ENCODE data around the gene LRRC32.

The LRRC32 gene

GRCh38 chr11:76654298-76654851, 16.2 kb downstream of the LRRC32 start:
- no peaks in the 10 kb centered on the region for H3F3A ChIP-seq (ENCODE audit: insufficient read depth)
- H3K36me3 ChIP-seq (ENCODE audit: low read length): no peaks in the 10 kb centered on the region
- no peak overlapping the region for H3K4me2 ChIP-seq (ENCODE audit: low read depth, low read length, poor library complexity, severe bottlenecking)
- no peaks in the 10 kb centered on the region for H3K79me2 ChIP-seq (ENCODE audit: insufficient read depth, low read length)
- H3K9me3 ChIP-seq (ENCODE audit: insufficient read depth, low read length): no peaks in the 10 kb centered on the region
- H3K27me3 ChIP-seq (ENCODE audit: low read length): no peaks in the 10 kb centered on the region
- no peak overlapping the region for H3K4me3 ChIP-seq (ENCODE audit: insufficient read depth, low read length, poor library complexity, severe bottlenecking)
- H4K20me1 ChIP-seq (ENCODE audit: low read depth, low read length): no peaks in the 10 kb centered on the region
- no peak for TF ChIP-seq CTCF (IDR thresholded peaks at IDR 0.05; ENCODE audit: insufficient read depth, low read length, poor library complexity, severe bottlenecking)
- TF ChIP-seq EZH2phosphoT487 (conservative IDR thresholded peaks at IDR 0.05; ENCODE audit: low read length): no peak
- H3K27ac ChIP-seq (ENCODE audit: low read depth, low read length): no peak overlapping the region
- H2AFZ ChIP-seq (ENCODE audit: low read depth, low read length, severe bottlenecking): no peak overlapping the region
- H3K9ac ChIP-seq (ENCODE audit: low read length): no peak overlapping the region
- no peaks in the 10 kb centered on the region for H3K9me2 ChIP-seq (replicated peaks; ENCODE audit: insufficient read depth, low read length)

GRCh38 chr11:76653674-76654284, 16.8 kb downstream of the LRRC32 start:
- Histone ChIP-seq H4K20me1 (ENCODE audit: low read depth, low read length) (no peaks in the 10 kb centered on the region), H3K9me3 (ENCODE audit: insufficient read depth, low read length) (no peaks in the 10 kb centered on the region), H3K4me2 (ENCODE audit: low read depth, low read length, poor library complexity, severe bottlenecking) (no peak overlapping the region), H2AFZ (ENCODE audit: low read depth, low read length, severe bottlenecking) (no peak overlapping the region), H3F3A (ENCODE audit: insufficient read depth) (no peaks in the 10 kb centered on the region), H3K9ac (ENCODE audit: low read length) (no peak overlapping the region), H3K27me3 (ENCODE audit: low read length) (no peaks in the 10 kb centered on the region), H3K36me3 (ENCODE audit: low read length) (no peaks in the 10 kb centered on the region), H3K4me3 (ENCODE audit: insufficient read depth, low read length, poor library complexity, severe bottlenecking) (no peak overlapping the region), H3K9me2 (replicated peaks; ENCODE audit: insufficient read depth, low read length) (no peaks in the 10 kb centered on the region), H3K79me2 (ENCODE audit: insufficient read depth, low read length) (no peaks in the 10 kb centered on the region), H3K27ac (ENCODE audit: low read depth, low read length) (no peak overlapping the region)
- no peak for TF ChIP-seq EZH2phosphoT487 (conservative IDR thresholded peaks at IDR 0.05; ENCODE audit: low read length)
- no peak for TF ChIP-seq CTCF (IDR thresholded peaks at IDR 0.05; ENCODE audit: insufficient read depth, low read length, poor library complexity, severe bottlenecking)

GRCh38 chr11:76653012-76653673, 17.4 kb downstream of the LRRC32 start:
- no peaks in the 10 kb centered on the region for H3K79me2 ChIP-seq (ENCODE audit: insufficient read depth, low read length)
- no peak overlapping the region for H3K4me2 ChIP-seq (ENCODE audit: low read depth, low read length, poor library complexity, severe bottlenecking)
- H3K36me3 ChIP-seq (ENCODE audit: low read length): no peaks in the 10 kb centered on the region
- H3K9me2 ChIP-seq (replicated peaks; ENCODE audit: insufficient read depth, low read length): no peaks in the 10 kb centered on the region
- TF ChIP-seq CTCF (IDR thresholded peaks at IDR 0.05; ENCODE audit: insufficient read depth, low read length, poor library complexity, severe bottlenecking) (no peak), EZH2phosphoT487 (conservative IDR thresholded peaks at IDR 0.05; ENCODE audit: low read length) (no peak)
- no peaks in the 10 kb centered on the region for H4K20me1 ChIP-seq (ENCODE audit: low read depth, low read length)
- no peaks in the 10 kb centered on the region for H3K27me3 ChIP-seq (ENCODE audit: low read length)
- no peaks in the 10 kb centered on the region for H3K9me3 ChIP-seq (ENCODE audit: insufficient read depth, low read length)
- no peak overlapping the region for H2AFZ ChIP-seq (ENCODE audit: low read depth, low read length, severe bottlenecking)
- H3K4me3 ChIP-seq (ENCODE audit: insufficient read depth, low read length, poor library complexity, severe bottlenecking): no peak overlapping the region
- H3F3A ChIP-seq (ENCODE audit: insufficient read depth): no peaks in the 10 kb centered on the region
- H3K27ac ChIP-seq (ENCODE audit: low read depth, low read length): no peak overlapping the region
- no peak overlapping the region for H3K9ac ChIP-seq (ENCODE audit: low read length)
